Renal cortex interstitium (tissue), 11 donors: Measurements from ENCODE around the gene CASP2. TPM values are rescaled to one million over a fixed set of nuclear protein-coding genes. Genes with fewer than 3 reads are reported as not detected.
"Not testable (repeated sequence)": the region's sequence is repeated elsewhere in the genome, so short reads cannot be mapped to it uniquely, and the experiment has no call there.

Source experiments
- DNase-seq, 11 donors: peaks; one replicate each; pipeline ENCODE4 v3.0.0-alpha.2; 2013; ENCODE audit warnings: low read depth in 9 of 11, low spot score in 4 of 11; ENCODE audit errors: extremely low read depth in 1 of 11
- polyA plus RNA-seq, 3 donors: library from polyadenylated mRNA; unstranded; fragments of 120-200 nt; gene quantifications; one replicate each; pipeline ENCODE4 v1.2.1, GENCODE V29; 2013; ENCODE audit not compliant: insufficient read length in 3 of 3

CASP2 gene
- polyA plus RNA-seq, 3 donors: 47.5 to 58.4 (median 53.1) TPM

GRCh38 chr7:143285806-143286521, 2.2 kb upstream of the CASP2 start:
- no peak for DNase-seq

GRCh38 chr7:143286522-143286890, 1.6 kb upstream of the CASP2 start:
- no peak for DNase-seq

DNA sequence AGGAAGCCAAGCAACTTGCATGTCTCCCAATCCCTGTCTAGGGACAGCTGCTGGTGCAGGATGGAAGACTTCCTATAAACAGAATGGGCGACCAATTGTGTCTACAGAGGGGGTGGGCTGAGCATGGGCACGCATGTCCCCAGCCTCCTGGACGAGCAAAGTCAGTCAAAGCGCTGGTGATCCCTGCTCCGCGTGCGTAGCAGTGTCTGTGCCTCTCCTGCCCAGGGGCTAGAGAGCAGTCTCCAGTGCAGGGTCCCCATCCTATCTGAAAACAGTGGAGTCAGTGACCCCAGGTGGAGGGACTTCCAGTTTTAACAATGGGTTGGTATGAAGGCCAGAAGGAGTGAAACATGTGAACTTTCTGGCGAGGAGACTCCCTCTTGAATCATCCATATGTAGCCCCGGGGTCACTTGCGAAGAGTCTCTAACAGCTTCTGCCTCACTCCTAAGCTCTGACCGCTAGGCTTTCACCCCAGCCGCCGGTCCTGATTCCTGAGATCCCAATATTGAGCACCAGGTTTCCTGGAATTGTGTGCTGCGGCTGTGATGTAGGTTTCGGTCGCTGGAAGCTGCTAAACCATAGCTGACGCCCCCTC, 714 bp upstream of the CASP2 start:
- DNase-seq: no peak

GRCh38 chr7:143288836-143289235, 685 bp downstream of the CASP2 start:
- DNase-seq: no peak

DNA sequence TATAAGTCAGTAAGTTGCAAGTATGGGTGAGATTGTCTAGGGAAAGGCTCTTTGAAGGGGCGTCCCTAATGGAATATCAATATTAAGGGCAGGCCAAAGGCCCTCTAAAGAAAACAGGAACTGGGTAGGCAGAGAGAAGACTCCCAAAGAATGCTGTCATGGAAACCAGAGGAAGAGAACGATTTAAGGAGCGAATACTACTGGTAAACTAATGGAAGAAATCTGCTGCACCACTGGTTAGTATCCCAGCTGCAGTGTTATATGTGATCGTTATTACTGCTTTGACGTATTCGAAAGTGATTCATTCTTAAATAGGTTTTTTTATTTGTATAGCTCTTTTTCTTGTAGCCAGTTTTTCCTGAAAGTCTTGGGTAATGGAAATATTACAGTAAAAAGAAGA, 1.3 kb downstream of the CASP2 start:
- no peak for DNase-seq

DNA sequence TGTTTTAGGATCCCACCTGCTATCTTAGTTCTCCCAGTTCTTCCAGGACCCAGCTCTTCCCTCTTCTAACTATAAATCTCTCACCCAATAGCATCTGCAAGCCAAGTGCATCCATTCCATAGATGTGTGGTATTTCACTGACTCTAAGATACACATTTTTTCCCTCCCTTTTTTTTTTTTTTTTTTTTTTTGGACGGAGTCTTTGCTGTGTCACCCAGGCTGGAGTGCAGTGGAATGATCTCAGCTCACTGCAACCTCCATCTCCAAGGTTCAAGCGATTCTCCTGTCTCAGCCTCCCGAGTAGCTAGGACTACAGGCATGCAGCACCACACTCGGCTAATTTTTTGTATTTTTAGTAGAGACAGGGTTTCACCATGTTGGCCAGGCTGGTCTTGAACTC, 1.7 kb downstream of the CASP2 start:
- DNase-seq: not testable (repeated sequence)

- no peak for DNase-seq
Observed at GRCh38 chr7:143290293-143290692, 2.1 kb downstream of the CASP2 start.

DNA sequence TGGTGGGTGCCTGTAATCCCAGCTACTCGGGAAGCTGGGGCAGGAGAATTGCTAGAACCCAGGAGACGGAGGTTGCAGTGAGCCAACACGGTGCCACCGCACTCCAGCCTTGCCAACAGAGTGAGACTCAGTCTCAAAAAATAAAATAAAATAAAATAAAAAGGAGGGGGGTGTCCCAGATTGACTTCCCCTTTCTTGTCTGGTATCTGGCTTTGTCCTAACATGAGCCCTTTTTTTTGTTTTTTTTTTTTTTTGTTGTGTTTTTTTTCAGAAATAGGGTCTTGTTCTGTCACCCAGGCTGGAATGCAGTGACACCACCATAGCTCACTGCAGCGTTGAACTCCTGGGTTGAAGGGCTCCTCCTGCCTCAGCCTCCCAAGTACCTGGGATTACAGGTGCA, 4.7 kb downstream of the CASP2 start:
- no peak for DNase-seq

GRCh38 chr7:143295870-143296269, 7.7 kb downstream of the CASP2 start:
- no peak for DNase-seq

GRCh38 chr7:143296686-143297085, 8.5 kb downstream of the CASP2 start:
- DNase-seq: no peak

DNA sequence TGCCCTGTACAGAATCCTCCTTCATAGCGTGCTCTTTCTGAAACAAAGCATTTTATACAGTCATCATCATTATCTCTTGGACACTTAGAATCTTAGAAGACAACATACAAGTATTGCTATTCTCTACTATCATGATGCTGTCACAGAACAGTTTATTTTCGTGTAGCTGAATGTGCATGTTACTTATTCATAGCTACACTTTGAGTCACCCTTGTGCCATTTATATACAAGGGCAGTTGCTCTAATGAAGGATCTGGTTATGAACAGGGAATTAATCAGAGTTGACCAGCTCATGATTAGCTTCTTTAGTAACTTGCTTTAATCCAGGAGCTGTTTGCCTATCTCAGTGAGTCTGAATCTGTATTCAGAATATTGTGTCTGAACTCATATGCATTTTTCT, 11.2 kb downstream of the CASP2 start:
- DNase-seq: no peak

DNA sequence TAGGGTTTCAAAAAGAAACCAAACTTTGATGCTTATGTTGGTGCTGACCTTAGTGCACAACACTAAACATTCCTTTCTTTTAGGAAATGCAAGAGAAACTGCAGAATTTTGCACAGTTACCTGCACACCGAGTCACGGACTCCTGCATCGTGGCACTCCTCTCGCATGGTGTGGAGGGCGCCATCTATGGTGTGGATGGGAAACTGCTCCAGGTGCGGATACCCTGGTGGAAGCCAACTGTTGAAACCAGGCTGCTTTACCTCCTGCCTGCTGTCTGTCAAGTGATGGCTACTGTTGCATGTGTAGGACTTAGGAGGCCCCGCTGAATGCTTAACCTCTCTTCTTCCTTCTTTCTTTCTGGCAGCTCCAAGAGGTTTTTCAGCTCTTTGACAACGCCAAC, 11.7 kb downstream of the CASP2 start:
- DNase-seq: no peak

DNA sequence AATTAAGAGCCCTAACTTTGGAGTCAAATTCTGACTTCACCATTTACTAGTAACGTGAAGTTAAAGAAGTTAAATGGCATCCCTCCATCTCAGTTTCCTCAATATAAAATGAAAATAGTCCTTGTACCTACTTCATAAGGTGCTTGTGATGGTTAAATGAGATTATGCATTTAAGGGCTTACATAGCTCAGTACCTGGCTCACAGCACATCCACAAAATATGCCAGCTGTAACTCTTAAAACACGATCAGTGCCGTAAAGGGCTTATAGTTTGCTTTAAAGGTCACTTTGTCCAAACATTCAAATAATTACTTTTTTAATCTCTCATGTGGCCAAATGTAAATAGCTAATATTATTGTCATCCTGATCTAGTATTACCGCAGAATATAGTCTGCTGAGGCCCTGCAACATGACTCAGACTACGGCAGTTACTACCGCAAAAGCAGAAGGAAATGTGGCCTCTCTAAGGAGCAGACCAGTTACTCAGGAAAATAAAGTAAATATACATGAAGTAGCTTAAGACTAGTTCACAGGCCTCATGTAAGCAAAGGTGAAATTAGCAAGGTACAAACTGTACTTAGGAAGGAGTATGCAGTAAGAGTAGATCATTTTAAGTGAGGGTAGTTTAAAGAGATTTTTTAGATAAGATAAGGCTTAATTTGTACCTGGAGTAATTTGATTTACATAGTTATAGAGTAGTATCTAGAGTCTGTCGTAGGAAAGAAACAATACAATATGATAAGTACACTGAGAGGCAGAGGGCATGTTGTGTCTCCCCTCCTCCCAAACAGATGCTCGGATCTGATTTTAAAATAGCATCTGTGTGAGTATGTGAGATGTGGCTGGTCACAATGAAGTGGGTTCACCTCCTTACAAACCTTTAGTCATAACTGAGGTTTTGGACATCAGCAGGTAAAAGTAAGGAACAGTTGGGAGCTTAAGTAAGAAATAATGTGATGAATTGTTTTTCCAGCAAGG, 13.1 kb downstream of the CASP2 start:
- no peak for DNase-seq

DNA sequence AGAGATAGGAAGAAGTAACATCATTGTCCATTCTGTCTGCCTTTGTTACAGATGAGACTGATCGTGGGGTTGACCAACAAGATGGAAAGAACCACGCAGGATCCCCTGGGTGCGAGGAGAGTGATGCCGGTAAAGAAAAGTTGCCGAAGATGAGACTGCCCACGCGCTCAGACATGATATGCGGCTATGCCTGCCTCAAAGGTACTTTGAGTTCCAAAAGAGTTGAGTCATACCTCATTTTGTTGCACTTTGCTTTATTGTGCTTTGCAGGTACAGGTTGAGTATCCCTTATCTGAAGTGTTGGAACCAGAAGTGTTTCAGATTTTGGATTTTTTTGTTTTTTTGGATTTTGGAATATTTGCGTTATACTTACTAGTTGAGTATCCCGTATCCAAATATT, 15.6 kb downstream of the CASP2 start:
- DNase-seq: no peak

- no peak for DNase-seq
Observed at GRCh38 chr7:143304938-143305337, 16.8 kb downstream of the CASP2 start.

GRCh38 chr7:143305423-143306070, 17.4 kb downstream of the CASP2 start:
- DNase-seq: no peak

DNA sequence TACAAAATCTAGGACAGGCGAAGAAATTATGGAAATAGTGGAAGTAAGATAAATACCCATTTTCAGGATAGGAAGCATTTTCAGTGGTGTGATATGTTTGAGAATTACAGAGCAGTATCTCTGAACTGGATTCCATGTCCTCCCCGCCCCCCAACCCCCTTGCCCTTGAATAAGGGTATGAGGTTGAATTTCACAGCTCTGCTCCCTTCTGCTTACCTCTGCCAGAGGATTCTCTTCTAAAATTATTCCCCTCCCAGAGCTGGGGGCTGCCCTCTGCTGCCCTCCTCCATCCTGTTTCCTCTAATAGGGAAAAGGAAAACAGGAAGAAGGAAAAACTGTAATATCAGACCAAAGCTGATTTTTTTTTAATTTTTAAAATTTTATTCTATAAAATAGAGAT, 20.5 kb downstream of the CASP2 start:
- no peak for DNase-seq

DNA sequence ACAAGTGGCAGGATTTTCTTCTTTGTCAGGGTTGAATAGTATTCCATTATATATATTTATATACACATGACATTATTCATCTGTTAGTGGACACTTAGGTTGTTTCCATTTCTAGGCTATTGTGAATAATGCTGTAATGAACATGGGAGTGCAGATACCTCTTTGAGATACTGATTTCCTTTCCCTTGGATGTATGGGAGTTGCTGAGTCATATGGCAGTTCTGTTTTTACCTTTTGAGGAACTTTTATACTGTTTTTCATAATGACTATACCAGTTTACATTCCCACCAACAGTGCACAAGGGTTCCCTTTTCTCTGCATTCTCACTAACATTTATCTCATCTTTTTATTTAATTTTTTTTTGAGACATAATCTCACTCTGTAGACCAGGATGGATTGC, 26.0 kb downstream of the CASP2 start:
- DNase-seq: no peak

DNA sequence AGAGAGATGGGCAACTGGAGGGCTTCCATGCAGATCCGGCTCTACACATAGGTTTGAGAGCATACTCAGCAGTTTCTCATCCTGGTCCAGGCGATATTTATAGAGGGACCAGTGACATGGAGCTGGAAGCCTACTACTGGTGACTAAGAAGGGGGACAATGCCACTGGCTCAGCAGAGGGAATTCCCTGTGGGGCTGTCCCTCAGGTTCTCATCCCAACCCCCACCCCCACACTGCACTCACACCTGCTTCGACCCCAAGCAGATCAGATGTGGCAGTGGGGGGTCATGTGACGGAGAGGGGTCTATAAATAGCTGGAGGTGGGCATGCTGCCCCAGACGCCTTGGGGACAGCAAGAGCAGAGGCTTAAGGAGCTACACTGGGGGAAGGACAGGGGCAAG, 27.6 kb downstream of the CASP2 start, which contains the start of gene CLCN1:
CLCN1 (plus strand) TSS at position 336 of the 400 bp plus-strand sequence. CDS start 102 bp downstream, outside the sequence.
- no peak for DNase-seq
